EL (cell line): ENCODE measurements around the gene AKNA.

Experiments
- DNase-seq: peaks from one replicate; pipeline ENCODE4 v3.0.0-alpha.2; 2016

AKNA gene

DNA sequence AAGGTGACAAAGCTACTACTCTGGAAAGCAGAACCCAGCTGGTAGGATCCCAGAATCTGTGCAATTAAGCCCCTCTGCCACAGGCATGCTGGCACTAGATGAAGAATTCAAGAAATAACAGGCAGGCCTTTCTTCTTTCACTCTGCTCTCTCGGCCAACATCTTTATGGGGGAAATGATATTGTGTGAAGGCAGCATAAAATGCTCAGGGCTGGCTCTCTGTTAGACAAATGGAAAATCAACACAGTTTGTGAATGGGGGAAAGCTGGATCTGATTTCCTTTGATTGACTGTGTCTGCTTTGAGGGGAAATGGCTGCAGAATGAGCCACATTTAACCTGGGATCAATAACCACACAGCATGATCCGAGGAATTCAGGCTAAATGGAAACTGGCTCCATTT, 29.1 kb upstream of the AKNA start:
- DNase-seq = no peak

DNA sequence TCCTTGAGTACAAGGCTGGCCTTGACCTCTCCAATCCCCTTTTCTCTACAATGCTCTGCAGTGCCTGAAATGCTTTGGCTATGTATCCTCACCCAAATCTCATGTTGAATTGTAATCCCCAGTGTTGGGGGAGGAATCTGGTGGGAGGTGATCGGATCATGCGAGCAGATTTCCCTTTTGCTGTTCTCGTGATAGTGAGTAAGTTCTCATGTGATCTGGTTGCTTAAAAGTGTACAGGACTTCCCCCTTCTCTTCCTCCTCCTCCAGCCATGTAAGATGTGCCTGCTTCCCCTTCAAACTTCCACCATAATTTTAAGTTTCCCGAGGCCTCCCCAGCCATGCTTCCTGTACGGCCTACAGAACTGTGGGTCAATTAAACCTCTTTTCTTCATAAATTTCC, 28.5 kb upstream of the AKNA start:
- DNase-seq = no peak

DNA sequence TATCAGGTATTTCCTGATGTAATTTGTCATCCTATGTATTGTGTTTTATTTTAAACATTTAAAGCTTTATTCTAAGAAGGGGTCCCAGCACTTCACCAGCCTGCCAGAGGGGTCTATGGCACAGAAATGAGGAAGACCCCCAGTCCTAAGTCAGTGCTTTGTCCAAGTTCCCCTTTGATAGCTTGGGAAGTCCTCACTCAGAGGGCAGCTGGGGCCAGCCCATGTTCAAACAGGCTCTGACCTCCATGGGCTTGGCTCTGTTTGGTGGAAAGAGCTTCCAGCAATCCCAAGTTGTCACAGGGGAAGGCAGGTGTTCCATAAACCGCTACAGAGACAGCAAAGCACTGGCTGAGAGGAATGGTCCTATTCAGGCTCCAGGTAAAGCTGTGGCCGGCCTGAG, 26.6 kb upstream of the AKNA start:
- DNase-seq = no peak

DNA sequence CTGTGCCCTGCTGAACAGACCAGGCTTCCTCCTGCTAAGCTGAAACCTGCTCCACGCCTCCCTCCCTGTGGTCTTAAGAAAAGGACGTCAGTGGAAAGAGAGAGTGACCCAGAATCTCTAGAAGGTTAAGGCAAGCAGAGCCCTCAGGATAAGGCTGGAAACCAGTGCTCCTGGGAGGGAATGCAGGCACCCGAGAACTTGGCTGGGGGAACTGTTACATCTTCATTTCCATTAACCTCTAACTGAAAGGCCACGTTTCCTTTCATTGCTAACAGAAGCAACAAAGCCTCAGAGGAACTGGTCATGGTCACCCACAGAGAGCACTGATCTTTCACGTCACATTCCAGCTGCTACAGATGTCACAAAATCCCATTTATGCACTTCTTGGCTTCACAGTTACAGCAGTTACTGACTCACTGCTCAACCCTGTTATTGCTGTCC, 26.1 kb upstream of the AKNA start:
- DNase-seq = peak; percentile 24

DNA sequence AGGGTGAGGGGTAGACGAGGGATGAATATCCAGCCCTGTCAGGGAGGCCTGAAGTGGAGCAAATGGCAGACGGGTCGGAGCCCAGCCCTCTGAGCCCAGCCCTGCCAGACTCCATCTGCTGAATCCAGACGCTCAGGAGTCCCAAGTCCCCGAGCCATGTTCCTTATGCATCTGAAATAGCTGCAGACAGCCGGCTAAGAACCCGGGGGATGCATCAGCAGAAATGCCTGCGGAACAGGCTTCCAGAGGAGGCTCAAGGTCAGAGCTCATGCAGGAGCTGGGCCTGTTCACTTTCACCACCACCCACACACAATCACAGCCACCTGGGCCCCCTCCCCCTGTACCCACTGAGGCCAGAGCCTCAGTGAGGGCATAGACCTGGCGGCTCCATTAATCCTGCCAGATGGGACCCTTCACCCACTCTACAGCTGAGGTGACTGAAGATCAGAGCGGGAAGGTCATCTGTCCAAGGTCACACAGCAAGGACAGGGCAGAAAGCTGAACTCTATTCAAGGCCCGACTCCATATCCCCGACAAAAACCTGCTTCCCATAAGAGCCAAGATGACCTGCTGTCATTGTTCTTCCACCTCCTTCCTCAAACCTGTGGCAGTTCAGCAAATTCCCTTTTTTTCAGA, 24.4 kb upstream of the AKNA start:
- DNase-seq = no peak

DNA sequence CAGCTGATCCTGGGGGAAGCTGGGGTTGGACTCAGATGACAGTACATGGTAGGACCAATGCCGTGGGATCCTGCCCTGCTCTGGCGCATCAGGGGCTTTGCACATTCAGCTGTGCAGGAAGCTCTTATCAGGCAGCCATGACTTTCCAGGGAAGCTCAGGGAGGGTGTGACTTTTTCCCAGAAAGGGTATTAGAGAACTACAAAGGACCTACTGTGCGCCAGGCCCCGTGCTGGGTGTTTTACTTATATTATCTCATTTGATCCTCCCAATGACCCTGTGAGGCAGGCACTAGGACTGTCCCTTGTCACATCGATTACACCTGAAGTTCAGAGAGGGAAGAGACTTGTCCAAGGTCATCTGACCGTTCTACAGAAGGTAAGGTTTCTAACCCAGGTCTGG, 23.7 kb upstream of the AKNA start:
- DNase-seq = no peak

DNA sequence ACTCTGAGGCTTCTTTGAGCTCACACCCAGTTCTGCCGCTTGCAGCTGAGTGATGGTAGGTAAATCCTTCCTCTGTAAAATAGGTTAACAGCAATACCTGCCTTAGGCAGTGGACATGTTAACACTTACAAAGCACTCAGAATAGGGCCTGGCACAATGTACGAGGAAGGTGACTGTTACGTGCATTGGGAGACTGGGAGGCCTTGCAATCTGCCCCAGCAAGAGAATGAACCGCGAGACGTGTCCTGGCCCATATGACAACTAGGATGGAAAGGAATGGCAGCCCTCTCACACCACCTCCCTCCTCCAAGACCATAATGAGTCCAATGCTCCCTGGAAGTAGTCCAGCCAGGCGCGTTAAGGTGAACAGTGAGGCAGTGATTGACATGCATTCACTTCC, 23.1 kb upstream of the AKNA start:
- DNase-seq = no peak

DNA sequence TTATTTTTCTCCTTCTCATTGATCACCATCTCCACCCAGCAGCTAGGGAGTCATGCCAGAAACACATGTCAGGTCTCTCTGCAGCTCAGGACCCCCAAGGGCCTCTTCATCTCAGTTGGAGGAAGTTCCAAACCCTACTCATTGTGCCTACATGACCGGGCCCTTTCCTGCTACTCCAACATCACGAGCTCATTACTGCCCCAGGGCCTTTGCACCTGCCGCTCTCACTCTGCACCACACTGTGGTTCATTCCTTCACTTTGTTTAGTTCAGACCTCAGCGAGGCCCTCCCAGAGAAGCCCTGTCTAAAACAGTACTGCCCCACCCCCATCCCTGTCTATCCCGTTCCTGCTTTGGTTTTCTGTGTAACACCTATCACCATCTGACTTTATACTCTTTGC, 22.1 kb upstream of the AKNA start:
- DNase-seq = no peak

DNA sequence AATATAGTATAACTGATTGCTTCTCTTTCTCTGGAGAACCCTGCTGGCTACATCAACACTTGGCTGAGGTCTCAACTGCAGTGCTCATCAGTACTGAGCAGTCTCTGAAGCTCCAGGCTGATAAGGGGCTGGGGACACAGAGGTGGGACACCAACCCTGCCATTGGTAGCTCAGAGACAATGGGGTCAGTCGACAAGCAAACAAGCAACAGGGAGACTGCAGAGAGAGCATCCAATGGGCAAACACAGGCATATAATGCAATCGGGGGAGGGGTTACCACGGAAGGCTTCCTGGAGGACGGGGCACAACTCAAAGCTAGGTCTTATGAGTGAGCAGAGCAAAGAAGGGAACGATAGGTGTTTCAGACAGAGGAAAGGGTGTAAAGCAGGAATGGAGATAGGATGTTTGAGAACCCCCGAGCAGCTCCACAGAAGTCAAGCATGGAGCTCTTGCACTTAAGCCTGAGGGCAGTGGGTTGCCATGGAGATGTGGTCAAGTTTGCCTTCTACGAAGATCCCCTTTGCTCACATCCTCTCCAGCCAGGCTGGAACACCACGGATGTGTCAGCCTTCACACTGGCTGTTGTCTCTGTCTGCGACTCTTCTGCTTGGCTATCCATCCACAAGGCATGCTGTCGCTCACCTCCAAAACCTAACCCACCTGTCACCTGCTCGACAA, 21.5 kb upstream of the AKNA start:
- DNase-seq = peak; percentile 87

DNA sequence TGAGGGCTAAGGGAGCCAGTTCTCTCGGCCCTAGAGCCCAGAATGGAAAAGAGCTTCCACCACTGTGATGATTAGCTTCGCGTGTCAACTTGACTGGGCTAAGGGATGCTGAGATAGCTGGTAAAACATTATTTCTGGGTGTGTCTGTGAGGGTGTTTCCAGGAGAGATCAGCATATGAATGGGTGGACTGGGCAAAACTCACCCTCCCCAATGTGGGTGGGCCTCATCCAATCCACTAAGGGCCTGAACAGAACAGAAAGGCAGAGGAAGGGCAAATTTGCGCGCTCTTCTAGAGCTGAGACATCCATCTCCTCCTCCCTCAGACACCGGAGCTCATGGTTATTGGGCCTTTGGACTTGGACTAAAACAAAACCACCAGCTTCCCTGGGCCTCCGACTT, 20.9 kb upstream of the AKNA start:
- no peak for DNase-seq

DNA sequence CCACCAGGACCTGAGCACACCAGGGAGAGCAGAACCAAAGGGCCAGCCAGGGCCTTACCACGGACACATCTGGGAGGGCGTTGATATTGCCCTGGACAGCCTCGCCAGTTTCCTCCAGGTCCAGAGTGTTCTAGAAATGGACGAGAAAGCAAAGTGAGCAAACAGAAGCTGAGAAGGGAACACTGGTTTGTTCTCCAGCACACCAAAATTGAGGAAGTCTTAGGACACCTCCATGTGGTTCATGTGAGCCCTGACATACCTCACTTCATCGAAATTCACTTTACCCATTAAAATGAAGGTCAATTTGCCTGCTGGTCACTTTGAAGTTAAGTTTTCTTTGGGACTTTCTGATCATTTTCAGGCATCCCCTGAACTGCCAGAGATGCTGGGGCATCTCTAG, 20.1 kb upstream of the AKNA start:
- no peak for DNase-seq

DNA sequence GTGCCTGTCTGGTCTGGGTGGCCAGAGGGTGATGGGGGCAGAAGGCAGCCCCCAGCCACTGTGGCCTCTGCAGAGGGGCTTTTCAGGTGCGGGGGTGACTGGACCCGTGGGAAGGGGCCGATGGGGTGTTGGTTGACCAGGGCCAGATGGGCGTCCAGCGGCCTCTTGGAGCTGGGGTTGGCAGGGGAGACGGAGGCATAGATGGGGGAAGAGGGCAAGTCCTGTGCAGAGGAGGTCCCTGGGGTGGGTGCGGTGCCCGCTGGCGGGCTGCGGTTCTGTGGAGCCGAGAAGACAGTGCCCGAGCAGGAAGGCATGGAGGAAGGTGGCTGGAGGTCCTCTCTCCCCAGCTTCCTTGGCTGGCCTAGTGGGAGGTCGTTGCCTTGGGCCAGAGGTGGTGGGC, 18.7 kb upstream of the AKNA start:
- DNase-seq = no peak

DNA sequence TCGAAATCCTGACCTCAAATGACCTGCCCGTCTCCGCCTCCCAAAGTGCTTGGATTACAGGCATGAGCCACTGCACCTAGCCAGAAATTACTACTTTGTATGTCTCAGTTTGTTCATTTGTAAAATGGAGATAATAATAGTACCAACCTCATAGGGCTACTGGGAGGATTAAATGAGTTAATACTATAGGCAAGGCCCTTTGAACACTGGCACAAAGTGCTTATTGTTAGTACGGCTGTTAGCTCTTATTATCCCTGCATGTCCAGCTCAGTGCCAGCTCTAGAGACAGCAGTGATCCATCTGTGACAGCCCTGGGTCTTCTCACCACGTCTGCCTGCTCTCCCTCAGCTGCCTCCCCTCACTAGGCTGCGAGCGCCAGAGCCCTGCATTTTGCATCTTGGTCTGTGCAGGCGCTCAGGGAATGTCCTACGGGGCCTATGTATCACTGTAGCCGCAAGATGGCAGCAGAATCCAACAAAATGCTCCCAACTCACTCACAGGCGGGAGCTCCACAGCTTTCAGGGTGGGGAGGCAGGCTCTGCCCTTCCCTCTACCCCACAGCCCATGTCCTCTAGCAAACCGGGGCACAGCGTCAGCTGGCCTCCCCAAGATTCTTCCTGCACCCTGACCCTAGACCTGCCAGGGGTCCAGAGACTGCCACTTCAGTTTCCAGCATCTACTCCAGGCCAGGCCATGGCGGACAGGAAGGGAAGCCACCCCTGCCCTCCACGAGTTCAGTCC, 17.7 kb upstream of the AKNA start:
- DNase-seq = peak; percentile 83

DNA sequence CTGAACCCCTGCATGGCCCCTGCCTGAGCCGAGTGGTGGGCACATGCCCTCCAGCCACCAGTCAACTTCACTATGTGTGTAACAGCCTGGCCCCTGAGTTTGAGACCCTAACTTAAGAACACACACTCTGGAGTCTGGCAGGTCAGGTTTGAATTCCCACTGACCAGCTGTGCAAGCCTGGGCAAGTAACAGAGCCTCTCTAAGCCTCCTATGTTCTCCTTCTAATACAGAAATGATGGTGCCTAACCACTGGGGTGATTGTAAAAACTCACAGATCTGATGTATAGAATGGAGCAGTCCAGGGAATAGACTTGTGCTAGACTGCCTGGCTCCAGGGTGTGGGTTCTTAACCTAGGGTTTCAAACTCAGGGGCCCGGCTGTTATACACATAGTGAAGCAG, 16.7 kb upstream of the AKNA start:
- no peak for DNase-seq

DNA sequence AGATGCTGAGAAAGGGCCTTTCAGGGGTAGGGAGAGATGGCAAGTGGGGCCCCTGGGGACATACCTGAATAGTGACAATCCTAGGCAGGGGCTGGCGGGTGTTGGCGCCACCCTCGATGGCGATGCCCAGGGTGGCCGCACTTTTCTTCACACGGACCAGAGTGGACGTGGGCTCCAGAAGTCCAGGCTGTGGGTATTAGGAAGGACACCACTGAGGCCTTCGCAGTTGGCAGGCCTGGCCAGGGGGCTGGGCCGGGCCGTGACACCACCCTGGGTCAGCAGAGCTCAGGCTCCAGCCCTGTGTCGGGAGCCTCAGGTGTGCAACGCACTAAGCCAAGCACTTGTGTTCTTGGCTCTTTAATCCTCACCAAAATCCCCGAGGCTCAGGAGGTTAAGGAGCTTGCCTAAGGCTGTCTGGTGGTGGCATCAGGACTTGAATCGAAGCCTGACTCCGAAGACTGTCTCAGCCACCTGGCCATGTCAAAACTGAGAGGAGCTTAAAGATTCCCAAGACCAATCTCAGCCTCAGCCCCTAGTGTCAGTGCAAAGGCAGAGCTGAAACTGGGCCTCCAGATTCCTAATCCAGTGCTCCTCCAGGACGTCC, 15.5 kb upstream of the AKNA start:
- no peak for DNase-seq

DNA sequence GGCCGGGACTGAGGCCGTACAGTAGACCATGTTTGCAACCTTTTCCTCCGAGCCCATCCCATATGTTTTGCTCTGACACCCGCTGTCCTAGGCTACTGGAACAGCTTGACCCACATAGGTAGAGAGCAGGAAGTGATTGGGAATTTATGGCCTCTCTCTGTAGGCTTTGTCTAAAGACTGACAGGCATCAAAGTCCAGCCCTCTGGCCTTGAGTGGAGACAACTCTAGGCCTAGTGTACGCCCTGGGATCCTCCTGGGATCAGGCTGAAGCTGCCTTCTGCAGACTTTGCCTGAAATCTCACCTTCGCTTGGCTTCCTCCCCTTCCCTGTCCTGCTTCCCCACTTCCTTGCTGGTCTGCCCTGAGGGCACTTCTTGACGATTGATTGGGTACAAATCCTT, 13.6 kb upstream of the AKNA start:
- no peak for DNase-seq

DNA sequence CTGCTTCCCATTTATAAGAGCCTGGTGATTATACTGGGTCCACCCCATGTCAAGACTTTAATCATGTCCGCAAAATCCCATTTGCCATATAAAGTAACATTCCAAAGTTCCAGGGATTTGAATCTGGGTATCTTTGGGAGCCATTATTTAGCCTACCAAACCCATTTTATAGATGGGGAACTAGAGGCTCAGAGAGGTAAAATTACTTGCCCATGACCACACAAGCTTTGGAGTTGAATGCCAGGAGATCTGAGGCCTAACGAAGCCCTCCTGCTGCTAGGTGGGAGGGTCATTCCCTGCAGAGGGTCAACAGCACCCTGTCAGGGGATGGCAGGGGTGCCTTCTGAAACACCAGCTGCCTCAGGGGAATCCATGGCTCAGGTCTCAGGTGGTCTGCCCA, 13.0 kb upstream of the AKNA start:
- no peak for DNase-seq

DNA sequence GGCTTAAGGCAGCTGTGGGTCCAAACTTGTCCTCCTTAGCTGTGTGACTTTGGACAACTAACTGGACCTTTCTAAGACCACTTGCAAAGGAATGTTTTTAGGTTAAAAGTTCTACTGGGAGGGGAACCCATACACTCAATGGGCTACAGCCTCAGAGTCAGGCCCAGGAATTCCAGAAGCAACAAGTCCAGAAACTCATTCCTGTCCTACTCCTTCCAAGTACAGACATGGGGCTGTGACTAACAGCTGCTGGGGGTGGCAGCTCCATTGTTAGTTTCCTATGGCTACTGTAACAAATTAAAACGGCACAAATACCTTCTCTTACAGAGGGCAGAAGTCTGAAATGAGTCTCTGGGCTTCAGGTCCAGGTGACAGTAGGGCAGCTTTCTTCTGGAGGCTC, 12.4 kb upstream of the AKNA start:
- no peak for DNase-seq

DNA sequence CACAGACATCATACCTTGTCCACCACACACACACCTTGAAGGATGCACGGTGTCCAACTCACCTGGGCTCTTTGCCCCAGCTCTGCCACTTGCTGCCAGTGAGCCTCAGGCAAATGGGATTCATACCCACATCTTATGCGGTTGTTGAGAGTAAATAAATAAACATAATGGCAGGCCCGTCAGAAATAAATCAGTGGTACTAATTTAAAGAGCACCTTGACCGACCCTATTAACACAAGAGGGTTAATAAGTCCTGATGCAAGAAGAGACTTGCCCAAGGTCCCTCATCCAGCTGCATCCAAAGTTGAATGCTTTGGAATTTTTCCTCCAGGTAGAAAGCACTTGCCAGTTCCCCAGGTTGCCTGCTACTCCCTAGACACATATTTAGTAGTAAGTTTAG, 11.6 kb upstream of the AKNA start:
- no peak for DNase-seq

DNA sequence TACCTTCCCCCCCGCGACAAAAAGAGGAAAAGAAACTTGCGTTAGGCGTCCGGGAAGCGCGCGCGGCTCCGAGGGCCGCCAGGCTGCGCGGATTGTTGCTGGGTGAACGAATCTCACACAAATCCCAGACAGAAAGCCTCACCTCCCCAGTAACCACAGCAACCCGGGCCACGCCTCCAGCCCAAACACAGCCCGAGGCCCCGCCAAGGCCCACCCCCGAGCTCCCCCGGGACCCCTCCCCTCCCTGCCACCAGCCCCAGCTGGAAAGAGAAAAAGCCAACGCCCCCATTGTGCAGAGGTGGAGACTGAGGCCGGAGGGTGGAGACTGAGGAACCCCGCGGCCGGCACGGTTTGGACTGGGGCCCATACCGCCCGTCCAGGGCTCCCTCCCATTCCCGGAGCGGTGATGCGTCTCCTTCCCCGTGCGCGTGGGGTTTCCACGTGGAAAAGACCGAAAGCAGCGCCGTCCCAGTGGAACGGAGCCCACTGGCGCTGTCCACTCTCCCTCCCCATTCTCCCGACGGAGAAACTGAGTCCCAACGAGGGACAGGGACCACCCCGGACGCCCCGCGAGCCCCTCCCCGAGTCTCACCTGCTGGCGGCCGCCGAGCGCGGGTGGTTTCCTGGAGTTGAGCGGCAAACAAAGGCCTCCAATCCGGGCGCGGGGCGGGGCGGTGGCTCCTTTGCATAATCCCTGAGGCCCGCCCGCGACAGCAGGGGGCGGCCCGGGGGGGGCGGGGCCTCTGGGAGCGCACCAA, 10.2 kb upstream of the AKNA start:
- peak; percentile 93 for DNase-seq

DNA sequence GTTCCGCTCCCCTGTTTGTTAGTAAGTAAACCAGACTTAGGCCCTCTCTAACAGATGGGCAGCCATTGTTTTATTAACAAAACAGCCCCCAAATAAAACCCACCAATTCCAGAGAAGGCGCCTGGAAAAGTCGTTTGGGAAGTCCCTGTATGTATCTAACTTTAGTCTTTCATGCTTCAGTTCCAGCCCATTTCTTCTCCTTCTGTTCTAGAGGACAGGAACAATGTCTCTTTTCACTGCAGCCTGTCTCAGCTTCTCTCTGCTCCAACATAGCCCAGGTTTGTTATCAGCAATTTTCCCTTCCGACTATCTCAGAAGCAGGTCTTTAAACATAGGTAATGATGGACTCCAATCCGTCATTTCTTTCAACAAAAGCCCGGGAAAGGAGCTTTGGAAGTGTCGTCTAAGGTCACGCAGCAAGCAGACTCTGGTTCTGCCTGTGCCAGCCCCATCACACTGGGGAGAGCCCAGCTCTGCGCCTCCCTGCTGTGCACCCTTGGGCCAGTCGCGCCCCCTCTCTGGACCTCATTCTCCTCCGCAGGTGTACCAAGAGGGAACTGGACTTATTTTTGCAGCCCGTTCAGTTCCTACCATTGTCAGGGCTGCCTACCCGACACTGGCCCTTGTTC, 9.6 kb upstream of the AKNA start:
- no peak for DNase-seq

DNA sequence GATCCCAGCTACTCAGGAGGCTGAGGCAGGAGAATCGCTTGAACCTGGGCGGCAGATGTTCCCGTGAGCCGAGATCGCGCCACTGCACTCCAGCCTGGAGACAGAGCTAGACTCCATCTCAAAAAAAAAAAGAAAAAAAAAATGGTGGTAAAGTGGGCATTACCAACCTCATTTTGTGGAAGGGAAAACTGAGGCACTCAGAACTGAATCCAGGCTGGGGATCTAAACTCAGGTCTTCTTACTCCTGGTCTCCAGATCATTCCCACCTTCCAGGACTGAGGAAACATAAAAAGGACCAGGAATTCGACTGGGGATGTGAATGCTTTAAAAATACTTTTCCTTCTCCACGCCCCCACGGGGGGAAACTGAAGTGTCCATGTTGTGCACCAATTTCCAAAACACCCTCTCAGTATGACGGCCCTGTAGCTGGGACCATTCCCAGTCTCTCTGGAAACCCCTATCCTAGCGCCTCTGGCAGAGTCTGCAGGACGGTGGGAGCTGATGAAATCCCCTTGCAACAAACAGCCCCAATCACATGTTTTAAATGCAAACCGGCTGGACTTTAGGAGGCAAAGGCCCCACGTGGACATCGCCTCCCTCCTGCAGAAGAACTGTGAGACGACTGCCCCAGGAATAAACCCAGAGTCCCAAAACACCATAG, 8.9 kb upstream of the AKNA start:
- DNase-seq = peak; percentile 31
